Hypothalamus (tissue), 51 donors: ENCODE results near the gene POLA2.
"Not testable (repeated sequence)": the region's sequence is repeated elsewhere in the genome, so short reads cannot be mapped to it uniquely, and the experiment has no call there.

Source experiments
- DNase-seq, 51 donors: peaks; one replicate each; lab custom pipeline; 2025; lab: John Stamatoyannopoulos, UW

Gene POLA2

DNA sequence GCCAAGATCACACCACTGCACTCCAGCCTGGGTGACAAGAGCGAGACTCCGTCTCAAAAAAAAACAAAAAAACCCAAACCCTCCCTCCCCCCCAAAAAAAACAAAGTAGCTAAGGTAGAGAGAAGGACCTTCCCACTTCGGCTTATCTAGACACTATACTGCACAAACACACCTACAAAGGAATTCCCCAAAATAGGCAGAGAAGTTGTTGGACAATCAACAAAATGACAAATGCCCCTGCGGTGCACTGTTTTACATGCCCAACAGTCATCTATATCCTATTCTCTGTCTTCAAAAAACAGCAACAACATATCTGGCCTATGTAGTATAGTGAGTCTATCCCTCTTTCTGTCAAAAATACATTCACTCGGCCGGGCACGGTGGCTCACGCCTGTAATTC lies 65.3 kb downstream of the POLA2 start:
- DNase-seq: no peak

DNA sequence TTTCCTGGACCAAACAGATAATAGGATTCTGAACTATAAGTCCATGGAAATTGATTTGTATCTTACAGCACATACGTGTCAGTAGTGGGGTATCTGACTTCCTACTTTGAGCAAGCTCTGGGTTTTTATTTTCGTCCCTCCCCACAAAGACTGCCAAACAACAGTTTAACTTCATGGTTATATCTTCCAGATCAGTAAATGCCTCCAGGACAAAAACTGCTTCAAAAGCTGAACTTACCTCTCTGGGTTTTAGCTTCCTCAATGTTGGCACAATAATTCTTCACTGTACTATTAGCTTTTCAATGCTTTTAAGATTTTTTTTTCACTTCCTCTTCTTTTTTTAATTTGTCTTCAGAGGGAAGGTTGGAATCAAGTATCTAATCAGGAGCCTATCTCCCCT lies 67.7 kb downstream of the POLA2 start:
- DNase-seq: no peak

DNA sequence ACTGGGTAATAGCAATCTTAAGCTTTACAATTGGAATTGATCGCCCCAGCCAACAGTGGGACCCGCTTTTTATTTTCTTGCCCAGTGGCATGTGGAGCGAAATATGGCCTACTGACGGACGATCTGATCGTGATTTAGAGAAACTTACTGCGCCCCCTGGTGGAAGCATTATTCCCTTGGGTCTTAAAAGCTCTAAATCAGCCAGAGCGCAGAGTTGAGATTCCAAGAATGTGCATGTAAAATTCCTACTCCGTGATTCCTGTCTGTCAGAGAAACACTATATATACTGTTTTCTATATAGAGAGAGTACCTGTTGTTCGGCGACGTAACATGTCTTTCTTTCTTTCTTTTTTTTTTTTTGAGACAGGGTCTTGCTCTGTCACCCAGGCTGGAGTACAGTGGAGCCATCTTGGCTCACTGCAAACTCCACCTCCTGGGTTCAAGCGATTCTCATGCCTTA lies 68.2 kb downstream of the POLA2 start:
- DNase-seq: peak in 47 of 51 donors; percentile 9 to 98 (median 59)

DNA sequence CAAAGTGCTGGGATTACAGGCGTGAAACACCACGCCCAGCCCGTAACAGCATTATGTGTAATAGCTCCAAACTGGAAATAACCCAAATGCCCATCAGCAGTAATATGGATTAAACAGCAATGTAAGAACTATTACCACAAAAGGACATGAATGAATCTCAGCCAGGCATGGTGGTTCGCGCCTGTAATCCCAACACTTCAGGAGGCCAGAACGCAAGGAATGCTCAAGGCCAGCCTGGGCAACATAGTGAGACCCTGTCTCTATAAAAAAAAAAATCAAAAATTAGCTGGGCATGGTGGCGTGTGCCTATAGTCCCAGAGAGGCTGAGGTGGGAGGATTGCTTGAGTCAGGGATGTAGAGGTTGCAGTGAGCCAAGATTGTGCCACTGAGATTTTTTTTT lies 68.8 kb downstream of the POLA2 start:
- DNase-seq: no peak

DNA sequence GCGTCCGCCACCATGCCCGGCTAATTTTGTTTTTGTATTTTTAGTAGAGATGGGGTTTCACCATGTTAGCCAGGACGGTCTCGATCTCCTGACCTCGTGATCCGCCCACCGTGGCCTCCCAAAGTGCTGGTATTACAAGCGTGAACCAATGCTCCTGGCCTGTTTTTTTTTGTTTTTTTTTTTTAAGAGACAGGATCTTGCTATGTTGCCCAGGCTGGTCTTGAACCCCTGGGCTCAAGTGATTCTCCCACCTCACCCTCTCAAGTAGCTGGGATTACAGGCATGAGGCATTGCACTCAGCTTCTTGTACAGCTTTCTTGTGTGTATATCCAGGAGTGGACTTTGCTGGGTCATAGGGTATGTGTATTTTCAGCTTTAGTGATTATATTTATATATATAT lies 70.8 kb downstream of the POLA2 start:
- not testable (repeated sequence) for DNase-seq

DNA sequence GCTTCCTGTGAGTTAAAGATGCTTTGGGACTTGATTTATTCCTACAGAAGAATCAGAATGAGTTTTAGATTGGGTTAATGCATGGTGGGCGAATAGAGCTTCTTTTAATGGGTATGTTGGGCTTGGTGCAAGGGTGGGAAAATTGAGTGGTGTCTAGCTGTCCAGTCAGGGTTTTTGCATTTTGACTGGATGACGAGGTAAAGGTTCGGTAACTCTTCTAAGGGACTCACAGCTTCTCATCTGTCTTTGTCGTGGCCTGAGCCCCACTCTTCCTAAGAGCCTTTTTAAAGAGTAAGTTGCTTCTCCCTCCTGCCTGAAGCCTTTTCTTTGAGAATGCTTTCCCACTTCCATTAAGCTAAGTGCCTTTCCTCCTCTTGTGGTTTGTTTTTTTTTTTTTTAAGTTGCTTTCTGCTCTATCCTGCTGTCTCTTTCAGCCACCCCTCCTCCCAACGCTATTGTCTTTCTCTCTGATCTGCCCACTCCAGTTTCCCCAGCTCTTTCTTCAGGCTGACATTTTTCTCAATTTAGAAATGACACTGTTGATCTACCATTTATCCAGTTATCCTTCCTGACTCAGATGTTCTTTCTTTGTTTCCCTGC lies 73.0 kb downstream of the POLA2 start:
- DNase-seq: no peak

DNA sequence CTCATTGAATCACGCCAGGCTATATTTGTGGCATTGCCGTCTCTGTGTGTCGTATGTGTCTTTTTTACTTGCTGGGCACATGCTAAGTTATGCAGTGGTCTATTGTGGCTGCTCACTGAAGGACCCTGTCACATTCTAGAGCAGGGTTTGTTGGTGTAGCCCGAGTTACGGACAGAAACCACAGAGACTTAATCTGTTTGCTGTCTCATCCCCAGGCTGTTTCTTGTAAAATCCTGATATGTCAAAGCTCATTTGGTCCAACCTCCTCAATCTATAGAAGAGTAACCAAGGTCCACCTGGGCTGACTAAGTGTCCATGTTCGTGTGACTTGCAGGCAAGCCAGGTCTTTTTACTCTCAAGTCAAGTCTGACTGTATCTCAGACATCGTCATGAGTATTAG lies 76.9 kb downstream of the POLA2 start:
- DNase-seq: no peak

DNA sequence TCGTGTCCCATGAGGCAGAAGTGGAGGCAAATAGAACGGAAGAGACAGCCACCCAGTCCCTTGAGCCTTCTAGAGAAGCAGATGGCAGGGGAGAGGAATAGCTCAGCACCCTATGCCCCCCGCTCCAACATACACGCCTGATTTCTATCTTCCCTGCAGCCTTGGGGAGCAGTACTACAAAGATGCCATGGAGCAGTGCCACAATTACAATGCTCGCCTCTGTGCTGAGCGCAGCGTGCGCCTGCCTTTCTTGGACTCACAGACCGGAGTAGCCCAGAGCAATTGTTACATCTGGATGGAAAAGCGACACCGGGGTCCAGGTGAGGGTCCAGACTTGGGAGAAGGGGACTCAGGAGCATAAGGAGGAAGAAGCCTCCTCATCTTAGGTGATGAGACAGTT lies 78.5 kb downstream of the POLA2 start:
- DNase-seq: peak in 14 of 51 donors; percentile 6 to 51 (median 23)

DNA sequence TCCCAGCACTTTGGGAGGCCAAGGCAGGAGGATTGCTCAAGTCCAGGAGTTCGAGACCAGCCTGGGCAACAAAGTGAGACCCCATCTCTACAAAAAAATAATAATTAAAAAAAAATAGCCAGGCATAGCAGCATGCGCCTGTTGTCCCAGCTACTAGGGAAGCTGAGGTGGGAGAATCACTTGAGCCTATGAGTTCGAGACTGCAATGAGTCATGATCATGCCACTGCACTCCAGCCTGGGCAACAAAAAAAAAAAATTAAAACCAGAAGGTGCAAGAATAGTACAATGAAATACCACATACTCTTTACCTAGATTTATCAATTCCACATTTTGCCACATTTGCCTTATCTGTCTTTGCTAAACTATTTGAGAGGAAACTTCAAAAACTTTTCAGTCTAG lies 80.1 kb downstream of the POLA2 start:
- no peak for DNase-seq
